Kidney (tissue), 14 donors: ENCODE measurements around the gene CCL28. TPM values are rescaled to one million over a fixed set of nuclear protein-coding genes. Genes with fewer than 3 reads are reported as not detected.

Experiments used
- DNase-seq, 5 donors: peaks; one replicate each; pipeline ENCODE4 v3.0.0-alpha.2; 2013 to 2020
- FAIRE-seq: peaks from 2 replicates; lab custom pipeline; 2012; peaks lifted over from hg19 to GRCh38; lab: Jason Lieb, UNC
- H3K27ac ChIP-seq, 2 donors: one replicate each; pipeline ENCODE4 v1.7.0; 2013; ENCODE audit warnings: low read depth in 2 of 2, low read length in 2 of 2, inconsistent platforms in 1 of 2
- H3K27me3 ChIP-seq: one replicate; pipeline ENCODE4 v1.7.1; 2013; ENCODE audit warnings: low read length, inconsistent platforms; ENCODE audit not compliant: control insufficient read depth, insufficient read depth
- H3K36me3 ChIP-seq, 3 donors: one replicate each; pipeline versions ENCODE4 v1.7.0 to v1.7.1; 2013; ENCODE audit warnings: low read length in 3 of 3, control low read depth in 1 of 3, inconsistent platforms in 1 of 3; ENCODE audit not compliant: insufficient read depth in 3 of 3, control insufficient read depth in 2 of 3
- H3K4me1 ChIP-seq, 3 donors: one replicate each; pipeline versions ENCODE4 v1.7.0 to v1.7.1; 2013; ENCODE audit warnings: low read length in 3 of 3, inconsistent platforms in 1 of 3, low read depth in 1 of 3; ENCODE audit not compliant: control insufficient read depth in 2 of 3, insufficient read depth in 2 of 3
- H3K4me3 ChIP-seq, 3 donors: one replicate each; pipeline versions ENCODE4 v1.7.0 to v1.8.1; 2013; ENCODE audit warnings: low read length in 3 of 3, control low read depth in 1 of 3, inconsistent platforms in 1 of 3
- H3K9ac ChIP-seq, 3 donors: one replicate each; pipeline versions ENCODE4 v1.7.0 to v1.7.1; 2013; ENCODE audit warnings: low read length in 3 of 3, control low read depth in 1 of 3, inconsistent platforms in 1 of 3
- H3K9me3 ChIP-seq, 3 donors: one replicate each; pipeline versions ENCODE4 v1.7.0 to v1.7.1; 2013; ENCODE audit warnings: low read length in 3 of 3, control low read depth in 1 of 3, inconsistent platforms in 1 of 3; ENCODE audit not compliant: control insufficient read depth in 2 of 3, insufficient read depth in 1 of 3
- CTCF ChIP-seq: IDR thresholded peaks from 3 replicates; pipeline ENCODE4 v1.5.1; 2012; ENCODE audit warnings: mild to moderate bottlenecking, moderate library complexity, borderline replicate concordance; ENCODE audit not compliant: insufficient read depth; ENCODE audit errors: extremely low read depth
- intact Hi-C: fragments of 100-400 bp; cut with DNase I; formaldehyde crosslinking; loops from one replicate; pipeline ENCODE4 v1.11.1; 2022
- polyA plus RNA-seq: library from polyadenylated mRNA; stranded (reverse); fragments of 350-450 nt; fragmentation: Illumina TruSeq; extraction: RNeasy Lipid Tissue Mini Kit (QIAGEN cat#74804); gene quantifications from one replicate; pipeline ENCODE4 v1.2.3, GENCODE V29; 2014; ENCODE audit warnings: low read depth, low replicate concordance; ENCODE audit not compliant: insufficient read depth
- total RNA-seq: library from RNA; stranded (reverse); fragmentation: NEBNext Ultra II Directional; extraction: Animal tissue kit (Norgen Biotek cat#: 25700); gene quantifications from one replicate; pipeline ENCODE4 v1.2.1, GENCODE V29; 2021
- donor health status: control.
- donor health status: control.
- donor health status: control.
- donor health status: control.
- donor health status: control.
- donor health status: DM: yes; HTN: yes; CAD: no.
- donor health status: Normal renal cell carcinoma (clear cell type).

CCL28 gene
- total and polyA plus RNA-seq, 2 donors from 2014 or later, result 2.3 to 22.8 TPM

GRCh38 chr5:43386960-43387362, 25.2 kb downstream of the CCL28 start:
- FAIRE-seq (no peak), DNase-seq (no peak)
- no peak for TF ChIP-seq CTCF
- Histone ChIP-seq H3K9ac (no peak overlapping the region), H3K9me3 (no peaks in the 10 kb centered on the region), H3K4me1 (no peaks in the 10 kb centered on the region), H3K27ac (no peak overlapping the region), H3K4me3 (no peak overlapping the region), H3K27me3 (no peaks in the 10 kb centered on the region), H3K36me3 (no peaks in the 10 kb centered on the region)
- intact Hi-C loops, result no loop called here

GRCh38 chr5:43376496-43377140, 35.6 kb downstream of the CCL28 start:
- no peaks in the 10 kb centered on the region for H3K9me3 ChIP-seq
- no peaks in the 10 kb centered on the region for H3K27me3 ChIP-seq
- H3K9ac ChIP-seq, result no peak overlapping the region
- H3K27ac ChIP-seq, result no peak overlapping the region
- FAIRE-seq (no peak), DNase-seq (no peak)
- intact Hi-C loops, result no loop called here
- TF ChIP-seq CTCF, result no peak
- no peaks in the 10 kb centered on the region for H3K4me1 ChIP-seq
- no peak overlapping the region for H3K4me3 ChIP-seq
- H3K36me3 ChIP-seq, result no peaks in the 10 kb centered on the region

- Histone ChIP-seq H3K9ac (no peak overlapping the region), H3K27ac (no peak overlapping the region), H3K36me3 (no peaks in the 10 kb centered on the region), H3K4me1 (no peaks in the 10 kb centered on the region), H3K9me3 (no peaks in the 10 kb centered on the region), H3K27me3 (no peaks in the 10 kb centered on the region), H3K4me3 (no peak overlapping the region)
- FAIRE-seq (no peak), DNase-seq (no peak)
- no peak for TF ChIP-seq CTCF
- intact Hi-C loops, result no loop called here
These were observed 40.4 kb downstream of the CCL28 start for GRCh38 chr5:43371821-43372220.

GRCh38 chr5:43370352-43370751, 41.8 kb downstream of the CCL28 start:
- no peak for TF ChIP-seq CTCF
- FAIRE-seq, result no peak
- H3K27ac ChIP-seq, result no peak overlapping the region
- no peak for DNase-seq
- no peak overlapping the region for H3K4me3 ChIP-seq
- H3K9ac ChIP-seq, result no peak overlapping the region
- intact Hi-C loops, result no loop called here
- no peaks in the 10 kb centered on the region for H3K4me1 ChIP-seq
- H3K36me3 ChIP-seq, result no peaks in the 10 kb centered on the region
- no peaks in the 10 kb centered on the region for H3K27me3 ChIP-seq
- H3K9me3 ChIP-seq, result no peaks in the 10 kb centered on the region
